RPMI7951 (cell line): ENCODE data around the gene TIAM2. TPM values are rescaled to one million over a fixed set of nuclear protein-coding genes. Genes with fewer than 3 reads are reported as not detected.
"Not testable (repeated sequence)": the region's sequence is repeated elsewhere in the genome, so short reads cannot be mapped to it uniquely, and the experiment has no call there.

Experiments
- DNase-seq: peaks from one replicate; pipeline ENCODE4 v3.0.0-alpha.2; 2012; ENCODE audit warnings: low read depth
- total RNA-seq: library from RNA; depleted of rRNA; stranded (reverse); fragments of >200 nt; shearing (Covaris generic); gene quantifications from 2 replicates; pipeline ENCODE4 v1.2.3, GENCODE V29; 2014

Gene TIAM2
- total RNA-seq, 1 experiment from 2014 or later: 18.3 TPM

DNA sequence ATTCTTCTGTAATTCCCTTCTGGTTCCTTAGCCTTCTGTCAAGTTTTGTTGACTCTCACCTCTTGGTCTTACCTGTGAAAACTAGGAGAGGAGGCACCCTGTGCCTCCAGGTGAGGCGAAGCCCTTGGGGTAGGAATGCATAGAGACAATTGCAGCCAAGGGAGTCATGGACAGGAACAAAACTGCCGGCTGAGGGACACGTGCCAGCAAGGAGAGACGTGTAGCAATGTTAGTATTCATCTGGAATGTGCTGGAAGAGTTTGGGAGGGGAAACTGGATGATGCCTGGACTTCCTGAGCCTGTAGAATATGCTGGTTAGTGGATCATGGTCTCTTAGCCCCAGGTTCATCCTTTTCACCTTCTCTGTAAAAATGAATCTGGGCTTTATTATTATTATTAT is 3.9 kb upstream of the TIAM2 start:
- no peak for DNase-seq

DNA sequence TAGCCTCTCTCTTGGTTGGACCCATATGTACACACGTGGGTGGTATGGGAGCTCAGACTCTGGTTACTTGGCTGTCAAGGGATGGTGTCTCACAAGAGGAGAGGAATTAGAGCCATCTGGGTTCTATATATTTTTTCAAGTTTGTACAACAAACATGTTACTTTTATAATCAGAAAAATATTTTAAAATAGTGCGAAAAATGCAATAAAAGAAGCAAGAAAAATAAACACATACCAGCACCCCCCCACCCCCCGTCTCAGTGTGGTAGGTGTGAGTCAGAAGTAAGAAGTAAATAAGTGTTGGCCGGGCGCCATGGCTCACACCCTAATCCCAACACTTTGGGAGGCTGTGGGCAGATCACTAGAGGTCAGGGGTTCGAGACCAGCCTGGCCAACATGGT is 2.1 kb upstream of the TIAM2 start:
- peak; percentile 9 for DNase-seq

DNA sequence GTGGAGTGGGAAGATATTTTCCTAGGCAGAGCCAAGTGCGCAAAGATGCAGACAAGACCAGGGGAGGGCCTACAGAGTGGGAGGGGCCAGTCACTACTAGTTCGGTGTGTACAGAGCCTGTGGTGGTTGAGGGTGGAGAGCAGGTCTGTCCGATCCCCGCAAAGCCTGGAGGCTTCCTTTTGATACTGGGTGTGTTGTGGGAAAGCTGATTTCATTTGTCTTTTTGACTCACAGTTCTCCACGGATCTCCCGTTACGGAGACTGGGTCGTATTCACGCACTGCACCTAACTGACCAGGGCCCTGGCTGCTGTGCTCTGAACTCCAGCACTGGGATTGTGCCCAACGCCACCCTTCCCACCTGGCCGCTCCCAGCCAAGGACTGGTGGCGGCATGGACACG is 1.4 kb upstream of the TIAM2 start:
- DNase-seq: peak; percentile 10

DNA sequence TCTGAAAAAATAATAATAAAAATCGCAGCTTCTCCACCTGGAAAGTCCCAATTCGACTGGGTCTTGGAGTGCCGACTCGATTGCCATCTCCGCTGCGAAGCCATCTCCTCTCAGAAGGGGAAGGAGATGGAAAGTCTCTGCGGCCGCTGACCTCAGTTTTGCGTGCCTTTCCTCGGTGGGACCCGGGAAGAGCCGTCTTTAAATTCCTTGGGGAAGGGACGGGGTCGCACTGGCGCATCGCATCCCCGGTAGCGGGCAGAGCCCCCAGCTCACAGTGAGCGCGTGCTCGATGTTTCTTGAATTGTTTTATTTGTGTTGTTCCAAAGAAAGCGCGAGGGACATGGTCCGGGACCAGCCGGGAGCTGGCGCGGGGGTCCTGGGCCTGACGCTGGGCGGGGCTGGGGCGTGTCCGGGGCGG is 270 bp upstream of the TIAM2 start:
- DNase-seq: no peak

DNA sequence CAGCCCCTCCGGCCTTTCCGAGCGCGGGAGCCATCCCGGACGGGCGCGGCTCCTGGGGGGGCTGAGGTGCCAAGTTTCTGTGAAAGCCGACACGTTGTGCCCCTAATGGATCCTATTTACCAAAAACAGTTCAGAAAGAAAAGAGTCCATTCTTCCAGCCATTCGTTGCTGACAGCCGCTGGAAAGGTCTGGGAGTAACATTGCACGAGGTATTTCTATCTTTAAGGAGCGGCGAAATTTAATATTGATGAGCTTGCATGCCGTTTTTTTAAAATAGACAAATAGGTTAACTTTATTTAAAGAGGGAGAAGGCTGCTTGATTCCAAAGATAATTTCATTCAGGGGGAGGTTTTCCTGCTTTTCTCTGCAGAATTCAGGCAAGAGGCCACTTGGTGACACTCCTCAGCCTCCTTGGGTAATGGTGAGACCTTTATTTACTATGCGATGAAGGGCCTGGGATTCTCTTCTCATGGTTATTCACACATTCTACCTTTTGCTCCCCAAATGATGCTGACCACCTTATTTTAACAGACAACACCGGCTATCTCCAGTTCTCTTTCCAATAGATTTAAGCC is 988 bp downstream of the TIAM2 start:
- peak; percentile 8 for DNase-seq

DNA sequence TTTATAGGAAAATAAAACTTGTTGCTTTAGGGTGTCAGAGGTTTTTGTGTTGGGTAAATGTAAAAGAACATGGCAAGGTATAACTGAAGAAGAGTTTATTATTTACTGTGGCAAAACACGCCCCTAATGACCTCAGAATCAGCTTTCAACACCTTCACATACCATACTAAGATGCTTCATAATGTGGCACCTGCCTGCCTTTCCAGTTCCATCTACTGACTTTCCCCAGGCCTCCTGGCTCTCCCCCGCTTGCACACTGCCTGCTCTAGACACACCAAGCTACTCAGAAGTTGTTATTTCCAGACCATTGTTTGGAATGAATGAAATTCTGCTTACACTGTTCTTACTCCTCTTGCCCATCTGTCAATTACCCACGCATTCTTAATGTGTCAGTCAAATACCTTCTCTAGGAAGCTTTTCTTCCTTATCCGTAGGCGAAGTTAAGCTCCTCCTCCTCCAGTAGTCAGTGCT is 1.8 kb downstream of the TIAM2 start:
- DNase-seq: no peak

DNA sequence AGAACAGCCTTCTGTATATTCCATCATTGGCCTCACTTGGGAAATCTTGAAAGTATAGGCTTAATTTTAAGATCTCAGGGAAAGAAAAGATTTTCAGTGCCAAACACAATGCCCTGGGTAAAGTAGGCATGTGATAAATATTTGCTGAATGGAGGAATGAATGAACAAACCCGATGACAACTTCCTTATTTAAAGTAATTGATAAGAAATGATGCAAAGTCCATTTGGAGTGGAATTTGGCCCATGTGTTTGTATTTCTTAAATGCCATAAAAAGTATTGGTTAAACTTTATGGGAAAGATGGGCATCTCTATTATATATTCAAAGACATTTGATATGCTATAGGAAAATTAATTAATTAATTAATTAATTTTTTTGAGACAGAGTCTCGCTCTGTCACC is 3.7 kb downstream of the TIAM2 start:
- no peak for DNase-seq

DNA sequence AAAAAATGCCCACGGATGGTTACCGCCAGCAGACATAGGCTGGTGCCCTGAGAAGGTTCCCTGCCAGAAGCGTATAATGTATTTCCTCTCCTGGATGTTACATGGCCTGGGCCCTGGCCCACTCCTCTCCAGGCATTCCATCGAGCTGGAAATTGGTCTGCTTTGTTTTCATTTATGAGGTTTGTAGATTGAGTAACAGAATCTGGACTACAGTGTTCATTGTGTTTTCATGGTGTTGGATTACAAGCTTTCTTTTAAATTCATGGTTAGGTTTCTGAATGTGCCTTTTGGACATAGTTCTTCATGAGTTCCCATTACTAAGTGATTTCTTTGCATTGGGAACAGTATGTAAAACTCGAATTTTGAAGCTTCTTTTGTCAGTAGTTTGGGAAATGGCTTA is 6.4 kb downstream of the TIAM2 start:
- no peak for DNase-seq

DNA sequence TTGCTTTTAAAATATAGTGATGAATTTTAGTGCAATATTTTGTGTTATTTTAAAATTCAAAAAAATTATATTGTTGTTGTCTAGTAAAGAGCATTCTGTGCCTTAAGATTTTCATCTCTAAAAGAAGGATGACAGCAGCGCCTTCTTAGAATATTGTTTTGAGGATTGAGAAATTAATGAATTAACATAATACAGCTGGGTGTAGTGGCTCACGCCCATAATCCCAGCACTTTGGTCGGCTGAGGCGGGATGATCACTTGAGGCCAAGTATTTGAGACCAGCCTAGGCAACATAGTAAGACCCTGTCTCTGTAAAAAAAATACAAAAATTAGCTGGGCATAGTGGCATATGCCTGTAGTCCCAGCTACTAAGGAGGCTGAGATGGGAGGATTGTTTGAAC is 6.8 kb downstream of the TIAM2 start:
- no peak for DNase-seq

DNA sequence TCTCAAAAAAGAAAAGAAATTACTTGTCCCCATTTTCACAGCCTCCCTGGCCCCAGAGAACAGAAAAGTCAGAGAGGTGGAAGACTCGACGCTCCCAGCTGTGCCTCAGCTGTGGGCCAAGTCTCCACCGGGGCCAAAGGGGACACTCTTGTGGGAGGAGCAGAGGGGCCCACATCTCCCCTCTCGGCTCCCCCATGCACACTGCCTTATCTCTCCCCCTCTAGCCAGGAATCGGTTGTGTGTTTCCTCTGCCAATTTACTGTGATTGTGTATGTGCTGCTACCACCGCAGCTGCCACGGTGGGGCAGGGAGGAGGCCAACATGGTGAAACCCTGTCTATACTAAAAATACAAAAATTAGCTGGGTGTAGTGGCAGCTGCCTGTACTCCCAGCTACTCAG is 8.4 kb downstream of the TIAM2 start:
- DNase-seq: no peak

DNA sequence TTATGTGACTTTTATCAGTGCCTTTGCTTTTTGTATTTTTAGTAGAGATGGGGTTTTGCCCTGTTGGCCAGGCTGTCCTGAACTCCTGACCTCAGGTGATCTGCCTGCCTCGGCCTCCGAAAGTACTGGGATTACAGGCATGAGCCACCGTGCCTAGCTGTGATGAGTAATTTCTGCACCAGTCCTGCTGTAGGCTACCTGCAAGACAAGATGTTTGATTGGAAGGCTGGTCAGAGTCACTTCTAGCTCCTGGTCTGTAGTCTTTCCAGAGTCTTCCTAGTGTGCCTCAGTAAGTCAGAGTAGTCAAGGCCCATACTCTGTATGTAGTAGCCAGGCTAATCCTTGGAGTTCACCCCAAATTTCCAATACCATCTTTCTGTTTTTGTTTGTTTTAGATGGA is 8.9 kb downstream of the TIAM2 start:
- no peak for DNase-seq

DNA sequence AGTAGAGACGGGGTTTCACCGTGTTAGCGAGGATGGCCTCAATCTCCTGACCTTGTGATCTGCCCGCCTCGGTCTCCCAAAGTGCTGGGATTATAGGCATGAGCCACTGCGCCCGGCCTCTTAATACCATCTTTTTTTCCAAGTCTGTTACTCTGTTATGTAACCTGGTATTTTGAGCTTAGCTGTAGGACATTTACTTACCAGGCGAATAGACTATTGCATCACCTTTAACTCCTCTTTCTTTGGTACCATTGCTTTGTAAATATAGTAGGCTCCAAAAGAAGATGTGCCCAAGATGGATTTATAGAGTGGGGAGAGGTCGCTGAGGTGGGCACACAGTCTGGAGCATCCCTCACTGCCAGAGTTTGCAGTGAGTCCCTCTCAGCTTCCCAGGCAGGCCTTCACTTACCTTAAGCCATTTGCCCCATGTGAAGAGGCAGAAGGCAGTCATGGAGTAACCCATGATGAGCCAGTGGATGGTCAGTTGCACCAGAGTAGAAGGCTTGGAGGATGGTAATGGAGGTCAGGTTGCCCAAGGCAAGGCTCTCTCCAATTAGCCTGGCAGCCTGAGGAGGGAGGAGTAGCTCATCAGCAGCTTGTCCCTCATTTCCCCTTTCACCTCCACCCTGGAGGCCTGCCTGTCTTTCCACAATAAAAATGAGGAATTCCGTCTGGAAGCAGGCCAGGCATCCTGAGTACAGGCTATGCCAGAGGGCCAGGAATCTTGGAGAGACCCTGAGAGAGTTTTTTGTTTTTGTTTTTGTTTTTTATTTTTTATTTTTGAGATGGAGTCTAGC is 9.7 kb downstream of the TIAM2 start:
- DNase-seq: peak; percentile 7

DNA sequence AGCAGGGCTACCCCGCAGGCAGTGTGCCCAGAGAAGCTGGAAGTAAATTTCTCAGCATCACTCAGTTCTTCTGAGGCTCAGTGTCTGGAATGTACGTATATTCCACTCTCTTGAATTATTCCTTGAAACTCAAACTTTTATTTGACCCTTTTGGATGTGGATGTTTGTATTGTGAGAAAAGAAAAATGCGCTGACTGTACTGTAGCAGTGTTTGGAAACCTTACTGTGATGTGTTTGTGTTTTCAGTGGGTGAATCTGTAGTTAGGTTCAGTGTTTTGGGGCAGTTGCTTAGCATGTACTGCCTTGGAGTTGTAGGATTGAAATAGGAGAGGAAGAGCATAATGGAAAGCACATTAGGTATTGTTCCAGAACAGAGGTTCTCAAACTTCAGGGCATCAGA is 13.5 kb downstream of the TIAM2 start:
- DNase-seq: no peak

DNA sequence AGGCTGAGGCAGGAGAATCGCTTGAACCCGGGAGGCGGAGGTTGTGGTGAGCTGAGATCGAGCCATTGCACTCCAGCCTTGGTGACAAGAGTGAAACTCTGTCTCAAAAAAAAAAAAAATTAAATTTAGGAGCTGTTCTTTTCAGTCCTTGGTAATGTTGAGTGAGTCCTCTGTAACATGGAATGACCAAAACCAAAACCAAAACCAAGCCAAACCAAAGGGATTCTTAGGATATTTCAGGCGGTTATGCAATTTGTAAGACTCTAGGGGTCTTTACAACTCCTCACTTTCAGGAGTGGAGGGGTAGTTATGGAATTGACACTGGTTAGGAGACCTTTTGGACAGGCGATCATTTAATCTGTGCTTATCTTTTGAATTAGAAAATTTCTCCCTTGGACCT is 15.8 kb downstream of the TIAM2 start:
- peak; percentile 28 for DNase-seq

DNA sequence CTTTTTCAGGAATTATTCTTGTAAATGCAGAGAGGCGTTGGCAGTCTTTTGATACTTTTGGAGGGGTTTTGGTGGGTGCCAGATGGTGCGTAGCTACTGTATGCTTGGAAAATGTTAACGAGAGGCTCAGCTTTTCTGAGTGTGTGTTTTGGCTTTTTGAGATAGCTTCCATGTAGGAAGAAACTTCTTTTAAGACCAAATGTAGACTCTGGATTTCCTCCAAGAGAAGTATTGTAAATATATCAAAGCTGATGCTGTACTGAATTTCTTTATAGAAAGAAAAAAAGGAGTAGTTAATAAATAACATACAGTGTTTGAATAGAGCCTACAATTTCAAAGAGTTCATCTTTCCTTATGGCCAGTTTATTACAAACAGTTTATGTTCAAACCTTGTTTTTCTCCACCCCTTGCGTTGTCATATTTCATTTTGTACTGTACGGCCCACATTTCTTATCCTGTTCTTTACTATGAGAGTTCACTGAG is 16.7 kb downstream of the TIAM2 start:
- no peak for DNase-seq

DNA sequence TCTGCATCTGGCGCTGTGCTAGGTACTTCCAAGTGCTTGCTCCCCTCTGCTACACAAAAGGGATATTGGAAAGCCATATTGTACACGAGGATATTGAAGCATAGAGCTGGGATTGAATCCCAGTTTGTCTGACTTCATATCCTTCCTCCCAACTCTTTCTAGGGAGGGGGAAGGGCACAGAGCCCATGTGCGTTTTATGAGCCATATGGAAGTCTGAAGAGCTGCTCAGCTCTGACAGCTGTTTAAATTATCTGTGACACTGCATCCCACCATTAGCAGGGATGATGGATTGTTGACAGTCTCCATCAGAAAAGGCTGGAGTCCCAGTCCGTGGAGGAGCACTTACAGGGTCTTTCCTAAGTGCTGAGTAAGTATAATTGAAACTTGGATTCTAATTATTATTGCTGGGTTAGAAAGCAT is 18.4 kb downstream of the TIAM2 start:
- no peak for DNase-seq

DNA sequence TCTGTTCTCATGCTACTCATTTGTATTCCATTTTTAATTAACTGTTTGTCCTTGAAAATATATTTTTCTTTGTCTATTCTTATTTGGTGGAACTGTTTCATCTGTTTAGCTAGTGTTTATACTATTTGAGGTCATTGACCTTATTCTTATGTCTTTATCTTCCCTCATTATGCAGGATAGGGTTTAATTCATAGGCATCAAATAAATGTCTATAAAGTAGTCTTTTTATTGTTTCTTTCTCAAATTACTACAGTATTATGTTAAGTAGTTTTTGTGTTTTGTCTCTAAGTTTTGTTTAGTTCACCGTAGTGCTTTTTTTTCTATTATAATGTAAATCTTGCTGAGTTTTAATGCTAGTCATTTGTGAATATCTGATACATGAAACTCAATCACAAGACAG is 19.0 kb downstream of the TIAM2 start:
- no peak for DNase-seq

DNA sequence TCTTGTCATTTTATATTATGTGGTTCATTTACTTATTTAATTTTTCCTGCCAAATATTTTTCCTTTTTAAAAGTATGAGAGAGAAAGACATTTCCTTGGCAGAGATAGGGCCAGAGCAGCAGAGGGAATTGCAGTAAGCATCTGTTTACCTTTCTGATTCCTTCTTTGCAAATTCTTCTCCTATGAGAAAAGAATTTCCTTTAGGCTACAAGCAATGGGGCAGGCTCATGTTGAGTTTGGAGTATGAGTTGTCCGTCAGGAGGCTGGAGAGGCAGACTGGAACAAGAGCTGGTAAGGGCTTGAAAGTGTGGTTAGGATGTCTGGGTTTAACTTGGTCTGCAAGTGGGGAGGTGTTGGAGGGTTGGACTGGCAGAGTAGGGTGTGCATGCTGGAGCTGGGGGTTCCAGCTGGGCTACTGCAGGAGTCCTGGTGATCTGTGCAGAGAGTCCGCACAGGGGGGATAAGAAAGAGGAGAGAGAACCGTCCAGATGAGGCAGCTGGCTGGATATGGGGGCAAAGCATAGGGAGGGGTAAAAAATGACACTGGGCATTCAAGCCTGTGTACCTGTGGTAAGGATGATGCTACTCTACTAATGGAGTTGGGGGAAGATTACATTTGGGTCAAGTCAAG is 19.7 kb downstream of the TIAM2 start:
- DNase-seq: peak; percentile 9

DNA sequence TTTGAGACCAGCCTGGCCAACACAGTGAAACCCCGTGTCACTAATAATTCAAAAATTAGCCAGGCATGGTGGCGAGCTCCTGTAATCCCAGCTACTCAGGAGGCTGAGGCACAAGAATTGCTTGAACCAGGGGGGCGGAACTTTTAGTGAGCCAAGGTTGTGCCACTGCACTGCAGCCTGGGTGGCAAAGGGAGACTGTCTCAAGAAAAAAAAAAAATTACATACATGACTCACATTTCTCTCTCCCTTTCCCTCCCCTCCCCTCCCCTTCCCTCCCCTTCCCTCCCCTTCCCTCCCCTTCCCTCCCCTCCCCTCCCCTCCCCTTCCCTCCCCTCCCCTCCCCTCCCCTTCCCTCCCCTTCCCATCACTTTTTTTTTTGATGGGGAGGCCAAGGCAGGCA is 23.3 kb downstream of the TIAM2 start:
- not testable (repeated sequence) for DNase-seq

DNA sequence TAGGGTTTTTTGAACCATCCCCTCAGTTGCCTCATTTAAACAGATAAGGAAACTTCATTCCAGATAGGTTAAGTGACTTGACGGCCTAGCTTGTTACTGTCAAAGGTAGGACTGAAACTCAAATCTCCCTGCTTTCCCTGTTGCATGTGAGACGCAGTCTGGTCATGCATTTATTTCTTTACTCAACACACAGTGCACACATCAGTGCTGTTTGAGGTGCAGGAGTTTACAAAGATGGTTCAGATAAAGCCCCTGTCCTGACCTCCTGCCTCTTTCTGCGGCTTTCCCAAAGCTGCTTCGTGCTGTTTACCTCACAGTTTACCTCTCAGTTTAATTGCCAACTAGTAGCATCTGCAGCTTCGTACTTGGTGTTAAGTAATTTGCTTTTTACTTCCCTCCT is 26.6 kb downstream of the TIAM2 start:
- no peak for DNase-seq

DNA sequence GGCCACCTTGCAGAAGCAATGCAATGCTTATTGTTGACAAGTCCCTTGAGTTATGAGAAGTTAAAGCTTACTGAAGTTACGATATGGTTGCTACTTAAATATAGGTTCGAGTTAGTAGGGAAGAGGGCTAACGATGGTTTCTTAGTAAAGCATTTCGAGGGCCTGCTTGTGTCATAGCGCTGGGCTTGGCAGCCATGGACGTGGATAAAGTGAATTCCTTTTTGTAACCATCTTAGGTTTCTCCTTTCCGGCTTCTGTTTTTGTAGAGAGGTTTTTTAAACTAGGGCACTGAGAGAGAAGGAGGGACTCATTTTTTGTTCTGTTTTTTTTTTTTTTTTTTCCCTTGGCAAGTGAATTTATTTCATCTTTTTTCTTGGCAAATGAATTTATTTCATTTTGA is 27.6 kb downstream of the TIAM2 start:
- no peak for DNase-seq

DNA sequence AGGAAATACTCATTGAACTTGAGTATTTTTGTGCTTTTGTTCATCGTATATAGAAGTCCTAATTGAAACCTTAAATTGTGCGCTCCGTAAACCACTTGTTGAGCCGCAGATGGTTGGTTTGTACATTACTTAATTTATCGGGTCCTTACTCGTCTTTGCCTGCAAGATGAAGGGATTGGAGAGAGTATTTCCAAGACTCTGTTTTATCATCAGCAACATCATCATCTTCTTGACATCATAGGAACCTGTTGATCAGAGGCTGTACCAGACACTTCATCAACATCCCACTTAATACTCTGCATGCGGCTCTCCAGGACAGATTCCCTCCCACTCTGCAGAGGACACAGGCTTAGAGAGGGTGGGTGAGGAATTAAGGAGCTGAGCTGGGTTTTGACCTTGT is 28.6 kb downstream of the TIAM2 start:
- DNase-seq: no peak
